ENCODE measurements around the gene ABCB8. TPM values are rescaled to one million over a fixed set of nuclear protein-coding genes. Genes with fewer than 3 reads are reported as not detected.

Gene ABCB8
- total and polyA plus RNA-seq, 9 of the 15 experiments (the other 6 are each of a cell fraction or from before 2014, with no cell fraction given) = 7.6 to 106 (median 36.3) TPM

GRCh38 chr7:151083071-151083823 lies 55.0 kb downstream of the ABCB8 start, which contains the start of gene TMUB1 (continued):
- TF ChIP-seq GTF3C2 (IDR thresholded peaks at IDR 0.05; ENCODE audit: borderline replicate concordance, extremely low read depth, insufficient read length) (no peak), CBX5 (IDR thresholded peaks at IDR 0.05; ENCODE audit: borderline replicate concordance, low read depth) (no peak), ZNF639 (CRISPR knock-in tag; conservative IDR thresholded peaks at IDR 0.05 in 1 of 2, IDR thresholded peaks at IDR 0.05 in 1 of 2) (peak in 1 of 2 experiments; percentile 85; a peak in 2 of 4 replicates), ZNF695 (CRISPR knock-in tag; IDR thresholded peaks at IDR 0.05) (no peak), ETV5 (CRISPR knock-in tag; IDR thresholded peaks at IDR 0.05; ENCODE audit: low read depth) (no peak; the same call in 1 of the 2 replicates), EZH2 (IDR thresholded peaks at IDR 0.05; ENCODE audit: borderline replicate concordance, low read depth, low read length) (no peak), BHLHE40 (IDR thresholded peaks at IDR 0.05; ENCODE audit: low read length) (peak; percentile 27; the same call in 1 of the 2 replicates), ZNF740 (CRISPR knock-in tag; IDR thresholded peaks at IDR 0.05) (peak; percentile 62; the same call in 1 of the 2 replicates), ZNF740 (tag; IDR thresholded peaks at IDR 0.05) (peak in 1 of 2 experiments; percentile 70; a peak in 1 of 4 replicates), TAF15 (IDR thresholded peaks at IDR 0.05; ENCODE audit: low read depth, low read length) (no peak), MEF2A (IDR thresholded peaks at IDR 0.05; ENCODE audit: control insufficient read depth, low read depth, low read length) (no peak), TCF7 (IDR thresholded peaks at IDR 0.05; ENCODE audit: borderline replicate concordance) (no peak), ZNF263 (CRISPR knock-in tag; IDR thresholded peaks at IDR 0.05; ENCODE audit: borderline replicate concordance) (no peak), CXXC5 (CRISPR knock-in tag; IDR thresholded peaks at IDR 0.05) (peak; percentile 81), RREB1 (CRISPR knock-in tag; IDR thresholded peaks at IDR 0.05) (no peak)

Measured in K562 (cell line).